Measurements from ENCODE around the gene DLK2. TPM values are rescaled to one million over a fixed set of nuclear protein-coding genes. Genes with fewer than 3 reads are reported as not detected.
"Not testable (repeated sequence)": the region's sequence is repeated elsewhere in the genome, so short reads cannot be mapped to it uniquely, and the experiment has no call there.

Gene DLK2
- total RNA-seq, 1 experiment from 2014 or later = 0.75 TPM

DNA sequence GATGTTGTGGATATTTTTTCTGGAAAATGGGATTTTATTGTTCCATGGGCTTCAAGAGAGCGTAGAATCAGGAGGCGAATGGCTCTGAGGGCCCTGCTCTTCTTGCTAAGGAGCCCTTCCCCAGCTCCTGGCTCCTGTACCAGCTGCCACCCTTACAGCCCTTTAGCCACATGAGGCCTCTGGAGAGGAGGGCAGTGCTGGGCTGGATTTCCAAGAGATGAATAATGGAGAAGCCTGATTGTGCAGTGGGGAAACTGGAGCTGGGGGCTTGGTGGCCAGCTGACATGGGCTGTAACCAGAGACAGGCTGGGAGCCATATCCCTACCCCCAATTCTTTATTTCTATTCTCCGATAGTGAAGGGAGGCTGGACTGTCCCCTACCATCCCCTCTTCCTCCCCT, 45.6 kb upstream of the DLK2 start:
- Mint-ChIP-seq H3K9me3 (ENCODE audit: unreplicated experiment) (no peaks in the 10 kb centered on the region), H3K27ac (ENCODE audit: unreplicated experiment) (no peak overlapping the region), H3K4me1 (ENCODE audit: low read depth, unreplicated experiment) (peaks cover 5% of the 10 kb centered on the region), H3K27me3 (ENCODE audit: insufficient read depth, unreplicated experiment) (no peaks in the 10 kb centered on the region), H3K36me3 (ENCODE audit: insufficient read depth, unreplicated experiment) (peaks cover 21% of the 10 kb centered on the region), H3K4me3 (ENCODE audit: unreplicated experiment) (no peak overlapping the region)
- Histone ChIP-seq H3K9me3 (no peaks in the 10 kb centered on the region), H3K4me3 (ENCODE audit: low read depth, low read length) (no peak overlapping the region), H3K36me3 (ENCODE audit: control insufficient read depth, insufficient read depth, low read length) (peaks cover 3% of the 10 kb centered on the region; the same call in 1 of the 2 replicates), H3K27me3 (replicated peaks; ENCODE audit: control insufficient read depth, insufficient read depth, low read length) (no peaks in the 10 kb centered on the region), H3K4me1 (peaks cover 11% of the 10 kb centered on the region)
- intact Hi-C loops (cut with micrococcal nuclease; ENCODE audit: unreplicated experiment) = loop anchor here (10.0 kb wide), 1 partner anchor 596 kb away; no protein-coding TSS in a partner anchor
- TF ChIP-seq, protein P1, sequence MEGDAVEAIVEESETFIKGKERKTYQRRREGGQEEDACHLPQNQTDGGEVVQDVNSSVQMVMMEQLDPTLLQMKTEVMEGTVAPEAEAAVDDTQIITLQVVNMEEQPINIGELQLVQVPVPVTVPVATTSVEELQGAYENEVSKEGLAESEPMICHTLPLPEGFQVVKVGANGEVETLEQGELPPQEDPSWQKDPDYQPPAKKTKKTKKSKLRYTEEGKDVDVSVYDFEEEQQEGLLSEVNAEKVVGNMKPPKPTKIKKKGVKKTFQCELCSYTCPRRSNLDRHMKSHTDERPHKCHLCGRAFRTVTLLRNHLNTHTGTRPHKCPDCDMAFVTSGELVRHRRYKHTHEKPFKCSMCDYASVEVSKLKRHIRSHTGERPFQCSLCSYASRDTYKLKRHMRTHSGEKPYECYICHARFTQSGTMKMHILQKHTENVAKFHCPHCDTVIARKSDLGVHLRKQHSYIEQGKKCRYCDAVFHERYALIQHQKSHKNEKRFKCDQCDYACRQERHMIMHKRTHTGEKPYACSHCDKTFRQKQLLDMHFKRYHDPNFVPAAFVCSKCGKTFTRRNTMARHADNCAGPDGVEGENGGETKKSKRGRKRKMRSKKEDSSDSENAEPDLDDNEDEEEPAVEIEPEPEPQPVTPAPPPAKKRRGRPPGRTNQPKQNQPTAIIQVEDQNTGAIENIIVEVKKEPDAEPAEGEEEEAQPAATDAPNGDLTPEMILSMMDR (IDR thresholded peaks at IDR 0.05; ENCODE audit: insufficient read depth in 1 of 2, low read depth in 1 of 2, low read length in 1 of 2, severe bottlenecking in 1 of 2, unreplicated experiment in 1 of 2) = no peak
- ChIA-PET POLR2A (no interaction called here), CTCF (no interaction called here)
- BruUV-seq (replicated peaks) = no TSS peak
- DNase-seq = no peak

DNA sequence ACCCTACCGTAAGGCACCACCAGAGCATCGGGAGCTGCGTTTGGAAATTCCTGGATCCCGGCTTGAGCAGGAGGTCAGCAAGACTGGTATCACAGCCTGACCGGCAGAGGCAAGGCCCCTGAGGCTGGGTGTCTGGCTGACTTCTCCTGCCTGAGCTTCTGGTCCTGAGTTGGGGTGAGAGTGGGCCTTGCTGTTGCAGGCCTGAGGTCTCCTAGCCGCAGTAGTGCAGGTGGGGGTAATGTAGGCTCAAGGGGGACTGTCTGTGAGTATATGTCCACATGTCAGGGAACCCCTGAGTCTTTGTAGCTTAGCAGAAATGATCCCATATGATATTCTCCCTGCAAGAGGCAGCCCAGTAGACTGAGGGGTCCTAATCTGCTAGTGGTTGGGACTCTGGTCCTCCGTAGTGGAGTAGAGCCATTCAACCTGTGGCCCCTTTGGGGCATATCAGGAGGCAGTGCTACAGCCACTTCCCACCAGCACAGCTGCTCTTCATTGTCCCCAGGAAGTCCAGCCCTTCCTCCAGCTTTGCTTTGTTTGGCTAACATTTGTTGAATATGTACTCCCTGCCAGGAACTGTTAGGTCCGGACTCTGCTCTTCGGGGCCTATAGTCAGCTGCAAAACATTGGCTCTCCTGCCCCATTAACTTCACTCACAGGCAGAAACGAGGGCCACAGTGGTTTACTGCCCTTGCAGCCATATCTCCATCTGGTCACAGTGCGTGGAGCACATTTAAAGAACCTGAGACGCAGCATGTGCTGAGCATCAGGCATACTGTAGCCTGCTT, 43.9 kb upstream of the DLK2 start:
- no peaks in the 10 kb centered on the region for H3K9me3 ChIP-seq
- Mint-ChIP-seq H3K36me3 (ENCODE audit: insufficient read depth, unreplicated experiment) (peaks cover 21% of the 10 kb centered on the region), H3K9me3 (ENCODE audit: unreplicated experiment) (no peaks in the 10 kb centered on the region), H3K27me3 (ENCODE audit: insufficient read depth, unreplicated experiment) (no peaks in the 10 kb centered on the region), H3K4me1 (ENCODE audit: low read depth, unreplicated experiment) (peaks cover 14% of the 10 kb centered on the region), H3K27ac (ENCODE audit: unreplicated experiment) (no peak overlapping the region), H3K4me3 (ENCODE audit: unreplicated experiment) (no peak overlapping the region)
- BruUV-seq (replicated peaks) = no TSS peak
- H3K36me3 ChIP-seq (ENCODE audit: control insufficient read depth, insufficient read depth, low read length) = peaks cover 3% of the 10 kb centered on the region; the same call in 1 of the 2 replicates
- DNase-seq = no peak
- POLR2A ChIA-PET = no interaction called here
- H3K27me3 ChIP-seq (replicated peaks; ENCODE audit: control insufficient read depth, insufficient read depth, low read length) = no peaks in the 10 kb centered on the region
- no peak overlapping the region for H3K4me3 ChIP-seq (ENCODE audit: low read depth, low read length)
- CTCF ChIA-PET = no interaction called here
- intact Hi-C loops (cut with micrococcal nuclease; ENCODE audit: unreplicated experiment) = no loop called here
- H3K4me1 ChIP-seq = peaks cover 25% of the 10 kb centered on the region
- TF ChIP-seq, protein P1 (IDR thresholded peaks at IDR 0.05; ENCODE audit: insufficient read depth in 1 of 2, low read depth in 1 of 2, low read length in 1 of 2, severe bottlenecking in 1 of 2, unreplicated experiment in 1 of 2) = no peak

DNA sequence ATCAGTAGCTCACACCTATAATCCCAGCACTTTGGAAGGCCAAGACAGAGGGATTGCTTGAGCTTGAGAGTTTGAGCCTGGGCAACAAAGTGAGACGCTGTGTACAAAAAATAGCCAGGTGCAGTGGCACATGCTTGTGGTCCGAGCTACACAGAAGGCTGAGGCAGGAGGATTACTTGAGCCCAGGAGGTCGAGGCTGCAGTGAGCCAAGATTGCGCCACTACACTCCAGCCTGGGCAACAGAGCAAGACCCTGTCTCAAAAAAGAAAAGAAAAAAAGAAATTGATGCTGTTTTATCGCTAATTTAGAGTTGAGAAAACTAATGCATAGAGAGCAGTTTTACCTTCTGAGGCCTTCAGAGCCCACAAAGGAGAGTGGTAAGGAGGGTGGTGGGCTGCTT, 42.9 kb upstream of the DLK2 start:
- intact Hi-C loops (cut with micrococcal nuclease; ENCODE audit: unreplicated experiment); H3K27ac Mint-ChIP-seq (ENCODE audit: unreplicated experiment); H3K27me3 Mint-ChIP-seq (ENCODE audit: insufficient read depth, unreplicated experiment); H3K9me3 ChIP-seq; H3K9me3 Mint-ChIP-seq (ENCODE audit: unreplicated experiment); H3K4me3 ChIP-seq (ENCODE audit: low read depth, low read length); CTCF ChIA-PET; POLR2A ChIA-PET; H3K36me3 ChIP-seq (ENCODE audit: control insufficient read depth, insufficient read depth, low read length); DNase-seq; BruUV-seq (replicated peaks); H3K4me3 Mint-ChIP-seq (ENCODE audit: unreplicated experiment); H3K27me3 ChIP-seq (replicated peaks; ENCODE audit: control insufficient read depth, insufficient read depth, low read length): not testable (repeated sequence)
- peaks cover 34% of the 10 kb centered on the region for H3K4me1 ChIP-seq
- Mint-ChIP-seq H3K4me1 (ENCODE audit: low read depth, unreplicated experiment) (peaks cover 15% of the 10 kb centered on the region), H3K36me3 (ENCODE audit: insufficient read depth, unreplicated experiment) (peaks cover 21% of the 10 kb centered on the region)
